RKO (cell line): ENCODE measurements around the gene CENPA.
"Not testable (repeated sequence)": the region's sequence is repeated elsewhere in the genome, so short reads cannot be mapped to it uniquely, and the experiment has no call there.

Source experiments
- DNase-seq: peaks from one replicate; pipeline ENCODE4 v3.0.0-alpha.2; 2016; ENCODE audit warnings: low spot score

Gene CENPA

GRCh38 chr2:26760991-26761390 is 24.9 kb upstream of the CENPA start:
- not testable (repeated sequence) for DNase-seq

GRCh38 chr2:26763019-26763418 is 22.8 kb upstream of the CENPA start:
- DNase-seq, result no peak

- peak; percentile 88 for DNase-seq
Measured at GRCh38 chr2:26764078-26764887, 21.6 kb upstream of the CENPA start, which contains the start of gene SLC35F6. TSS of gene SLC35F6 (plus strand) at chr2:26764284. CDS start at chr2:26764350, 66 bp downstream.

- no peak for DNase-seq
Measured at GRCh38 chr2:26764906-26765305, 20.9 kb upstream of the CENPA start.

GRCh38 chr2:26765475-26766200 is 20.2 kb upstream of the CENPA start:
- no peak for DNase-seq

- no peak for DNase-seq
Measured at GRCh38 chr2:26767129-26767528, 18.7 kb upstream of the CENPA start.

GRCh38 chr2:26767894-26768487 is 17.9 kb upstream of the CENPA start:
- no peak for DNase-seq

GRCh38 chr2:26768759-26769088 is 17.1 kb upstream of the CENPA start:
- no peak for DNase-seq

GRCh38 chr2:26769089-26769761 is 16.6 kb upstream of the CENPA start:
- no peak for DNase-seq

GRCh38 chr2:26770986-26771586 is 14.8 kb upstream of the CENPA start:
- peak; percentile 38 for DNase-seq

GRCh38 chr2:26772064-26773001 is 13.5 kb upstream of the CENPA start:
- DNase-seq, result peak; percentile 65

- DNase-seq, result no peak
Measured at GRCh38 chr2:26776195-26776800, 9.6 kb upstream of the CENPA start.

GRCh38 chr2:26778098-26778497 is 7.8 kb upstream of the CENPA start:
- DNase-seq, result no peak

GRCh38 chr2:26778507-26778906 is 7.3 kb upstream of the CENPA start:
- no peak for DNase-seq

GRCh38 chr2:26780203-26780760 is 5.6 kb upstream of the CENPA start:
- no peak for DNase-seq

- no peak for DNase-seq
Measured at GRCh38 chr2:26782876-26783704, 2.8 kb upstream of the CENPA start.

GRCh38 chr2:26784570-26785234 is 1.2 kb upstream of the CENPA start:
- DNase-seq, result no peak

GRCh38 chr2:26786207-26787028 is 562 bp downstream of the CENPA start:
- DNase-seq, result peak; percentile 41
